Measurements from ENCODE around the gene SCT. TPM values are rescaled to one million over a fixed set of nuclear protein-coding genes. Genes with fewer than 3 reads are reported as not detected.

The SCT gene
- total and polyA plus RNA-seq, 2 of the 4 experiments (the other 2 are of a cell fraction), result not detected

- CTCF ChIA-PET, result no interaction called here
Observed at GRCh38 chr11:646214-646613, 19.2 kb upstream of the SCT start.

More at GRCh38 chr11:646214-646613, 19.2 kb upstream of the SCT start:
- no TSS peak for BruUV-seq (replicated peaks)
- Histone ChIP-seq H3K9me3 (ENCODE audit: control insufficient read depth, insufficient read depth, low read length) (no peaks in the 10 kb centered on the region), H3K27ac (ENCODE audit: insufficient read depth, low read length) (no peak overlapping the region), H2AK9ac (replicated peaks; ENCODE audit: low read depth, low read length, poor library complexity) (no peak overlapping the region), H3K18ac (ENCODE audit: low read depth, low read length) (no peak overlapping the region), H3K4me3 (ENCODE audit: insufficient read depth, low read depth, low read length) (no peak overlapping the region), H3K4ac (ENCODE audit: low read depth, low read length) (no peak overlapping the region), H3K23ac (ENCODE audit: low read depth, low read length) (no peak overlapping the region), H4K5ac (ENCODE audit: low read depth, low read length) (no peak overlapping the region), H3K14ac (replicated peaks; ENCODE audit: low read depth, low read length) (no peak overlapping the region), H4K8ac (ENCODE audit: low read depth in 2 of 2, low read length in 2 of 2) (no peak overlapping the region), H3K4me1 (ENCODE audit: control insufficient read depth, insufficient read depth, low read length) (peaks cover 3% of the 10 kb centered on the region), H3K9me1 (ENCODE audit: insufficient read depth, low read length) (no peaks in the 10 kb centered on the region), H2AFZ (replicated peaks; ENCODE audit: low read length, poor library complexity) (no peak overlapping the region), H2BK15ac (ENCODE audit: low read depth, low read length) (no peak overlapping the region), H4K91ac (ENCODE audit: insufficient read depth, low read depth, low read length) (no peak overlapping the region), H3K4me2 (ENCODE audit: low read depth, low read length) (no peak overlapping the region), H2BK5ac (ENCODE audit: low read depth, low read length, poor library complexity, severe bottlenecking) (no peak overlapping the region), H3K56ac (ENCODE audit: extremely low read depth, insufficient read depth, low read length) (no peak overlapping the region), H3K36me3 (ENCODE audit: control insufficient read depth, insufficient read depth, low read length) (peaks cover 29% of the 10 kb centered on the region), H3K79me1 (ENCODE audit: low read depth in 1 of 2, low read length in 2 of 2) (no peaks in the 10 kb centered on the region; a peak in 1 of 4 replicates), H3K9ac (ENCODE audit: low read depth, low read length) (no peak overlapping the region), H2BK120ac (ENCODE audit: low read depth, low read length) (no peak overlapping the region), H2BK20ac (ENCODE audit: low read depth, low read length) (no peak overlapping the region), H3K27me3 (ENCODE audit: control insufficient read depth, insufficient read depth, low read length) (no peaks in the 10 kb centered on the region), H4K20me1 (ENCODE audit: insufficient read depth, low read length) (peaks cover 6% of the 10 kb centered on the region; the same call in 1 of the 2 replicates), H2AK5ac (ENCODE audit: low read depth, low read length) (no peak overlapping the region)
- intact Hi-C loops (cut with micrococcal nuclease) (no loop called here), dilution Hi-C loops (cut with HindIII; ENCODE audit: low sequenced_read_pairs, unreplicated experiment) (no loop called here), in situ Hi-C loops (cut with MboI; ENCODE audit: low sequenced_read_pairs) (no loop called here)
- TF ChIP-seq NFE2L2 (IDR thresholded peaks at IDR 0.05; ENCODE audit: low read depth, low read length) (no peak), RCOR1 (IDR thresholded peaks at IDR 0.05; ENCODE audit: insufficient replicate concordance, low read length) (no peak), MXI1 (IDR thresholded peaks at IDR 0.05; ENCODE audit: borderline replicate concordance, low read depth, low read length) (no peak), SMC3 (IDR thresholded peaks at IDR 0.05; ENCODE audit: low read depth, low read length) (no peak), CHD1 (IDR thresholded peaks at IDR 0.05; ENCODE audit: low read depth, low read length) (no peak), FOS (IDR thresholded peaks at IDR 0.05; ENCODE audit: low read depth, low read length) (no peak), CTCF (conservative IDR thresholded peaks at IDR 0.05; ENCODE audit: low read depth, low read length) (no peak), RAD21 (IDR thresholded peaks at IDR 0.05; ENCODE audit: low read length) (no peak)
- ATAC-seq (ENCODE audit: low read depth) (no peak), DNase-seq (no peak)
- WGBS, 2 experiments (ENCODE audit: extremely low coverage in 2 of 2, insufficient read length in 1 of 2), result no CpG with 5 or more reads among the region's 14 CpGs
- POLR2A ChIA-PET (ENCODE audit: unreplicated experiment), result no interaction called here

All from IMR-90 (cell line).